HG03108 (cell line): ENCODE data around the gene NSL1.
A peak's percentile ranks its signal among the peaks of the same experiment; 100 is the strongest.

Source experiments
- ATAC-seq: cut with Tn5 transposase; IDR thresholded peaks from one replicate; pipeline ENCODE4 v1.9.1; 2021; ENCODE audit warnings: moderate library complexity; ENCODE audit not compliant: unreplicated experiment

Gene NSL1, protein sequence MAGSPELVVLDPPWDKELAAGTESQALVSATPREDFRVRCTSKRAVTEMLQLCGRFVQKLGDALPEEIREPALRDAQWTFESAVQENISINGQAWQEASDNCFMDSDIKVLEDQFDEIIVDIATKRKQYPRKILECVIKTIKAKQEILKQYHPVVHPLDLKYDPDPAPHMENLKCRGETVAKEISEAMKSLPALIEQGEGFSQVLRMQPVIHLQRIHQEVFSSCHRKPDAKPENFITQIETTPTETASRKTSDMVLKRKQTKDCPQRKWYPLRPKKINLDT

DNA sequence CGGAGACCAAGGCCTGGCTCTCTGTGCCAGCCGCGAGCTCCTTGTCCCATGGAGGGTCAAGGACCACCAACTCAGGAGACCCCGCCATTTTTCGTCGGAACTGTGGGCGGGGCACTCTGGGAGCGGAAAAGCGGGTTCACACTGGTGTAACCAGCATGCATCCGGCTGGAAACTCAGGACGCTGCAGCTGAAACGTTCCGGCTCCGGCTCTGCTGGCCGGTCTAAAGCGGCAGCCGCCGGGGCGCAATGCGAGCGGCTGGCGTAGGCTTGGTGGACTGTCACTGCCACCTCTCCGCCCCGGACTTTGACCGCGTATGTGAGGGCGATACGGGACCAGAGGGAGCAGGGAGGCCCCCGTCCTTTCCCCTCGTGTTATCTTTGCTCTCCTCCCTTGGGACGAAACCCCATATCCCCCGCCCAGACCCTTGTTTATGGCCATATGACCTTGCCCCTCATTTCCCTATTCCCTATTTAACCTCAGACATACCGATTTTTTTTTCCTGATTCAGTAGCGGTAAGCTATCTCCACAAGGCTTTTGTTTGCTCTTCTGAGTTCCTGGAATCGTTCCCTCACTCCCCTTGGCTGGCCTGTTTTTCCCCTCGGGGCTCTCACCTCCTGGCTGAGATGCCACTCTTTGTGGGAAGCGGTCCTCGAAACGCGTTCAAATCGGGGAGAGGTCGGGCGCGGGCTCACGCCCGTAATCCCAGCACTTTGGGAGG is at the start of gene NSL1, which contains the start of gene TATDN3:
TSS of gene NSL1 (minus strand) at position 102 of the 720 bp plus-strand sequence. CDS start at position 88, 14 bp downstream.
TSS of gene TATDN3 (plus strand) at position 219 of the 720 bp plus-strand sequence. CDS start at position 247, 28 bp downstream.
- ATAC-seq = peak; percentile 63

DNA sequence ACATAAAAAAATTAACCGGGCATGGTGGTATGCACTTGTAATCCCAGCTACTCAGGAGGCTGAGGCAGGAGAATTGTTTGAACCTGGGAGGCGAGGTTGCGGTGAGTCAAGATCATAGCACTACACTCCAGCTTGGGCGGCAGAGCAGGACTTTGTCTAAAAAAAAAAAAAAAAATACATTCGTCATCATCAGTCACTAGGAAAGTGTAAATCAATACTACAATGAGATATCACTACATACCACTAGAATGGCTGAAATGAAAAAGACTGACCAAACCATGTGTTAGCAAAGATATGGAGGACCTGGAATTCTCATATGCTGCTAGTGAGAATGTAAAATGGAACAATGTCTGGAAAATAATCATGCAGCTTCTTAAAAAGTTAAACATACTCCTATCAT is 46.6 kb upstream of the NSL1 start:
- no peak for ATAC-seq

DNA sequence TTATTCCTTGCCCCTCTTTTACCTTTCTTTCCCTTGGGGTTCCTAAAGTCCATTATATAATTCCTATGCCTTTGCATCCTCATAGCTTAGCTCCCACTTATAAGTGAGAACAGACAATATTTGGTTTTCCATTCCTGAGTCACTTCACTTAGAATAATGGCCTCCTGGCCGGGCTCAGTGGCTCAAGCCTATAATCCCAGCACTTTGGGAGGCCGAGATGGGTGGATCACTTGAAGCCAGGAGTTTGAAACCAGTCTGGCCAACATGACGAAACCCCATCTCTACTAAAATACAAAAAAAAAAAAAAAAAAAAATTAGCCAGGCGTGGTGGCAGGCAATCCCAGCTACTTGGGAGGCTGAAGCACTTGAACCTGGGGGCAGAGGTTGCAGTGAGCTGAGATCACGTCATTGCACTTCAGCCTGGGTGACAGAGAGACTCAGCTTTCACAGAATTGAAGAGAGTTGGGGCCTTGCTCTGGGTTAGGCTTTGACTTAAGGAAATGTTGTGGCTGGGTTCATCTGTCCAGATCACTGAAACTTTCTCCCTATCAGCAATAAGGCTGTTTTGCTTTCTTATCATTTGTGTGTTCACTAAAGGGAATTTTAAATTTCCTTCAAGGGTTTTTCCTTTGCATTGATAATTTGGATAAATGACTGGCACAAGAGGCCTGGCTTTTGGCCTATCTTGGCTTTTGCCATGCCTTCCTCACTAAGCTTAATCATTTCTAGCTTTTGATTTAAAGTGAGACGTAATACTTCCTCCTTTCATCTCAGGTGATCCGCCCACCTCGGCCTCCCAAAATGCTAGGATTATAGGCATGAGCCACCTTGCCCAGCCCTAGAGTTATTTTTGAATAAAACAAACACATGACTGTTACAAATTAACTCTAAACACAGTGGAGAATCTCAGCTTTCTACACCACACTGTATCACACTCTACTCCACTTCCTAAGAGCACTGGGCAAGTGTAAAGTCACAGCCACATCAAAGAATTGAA is 41.9 kb upstream of the NSL1 start:
- ATAC-seq = peak; percentile 88

DNA sequence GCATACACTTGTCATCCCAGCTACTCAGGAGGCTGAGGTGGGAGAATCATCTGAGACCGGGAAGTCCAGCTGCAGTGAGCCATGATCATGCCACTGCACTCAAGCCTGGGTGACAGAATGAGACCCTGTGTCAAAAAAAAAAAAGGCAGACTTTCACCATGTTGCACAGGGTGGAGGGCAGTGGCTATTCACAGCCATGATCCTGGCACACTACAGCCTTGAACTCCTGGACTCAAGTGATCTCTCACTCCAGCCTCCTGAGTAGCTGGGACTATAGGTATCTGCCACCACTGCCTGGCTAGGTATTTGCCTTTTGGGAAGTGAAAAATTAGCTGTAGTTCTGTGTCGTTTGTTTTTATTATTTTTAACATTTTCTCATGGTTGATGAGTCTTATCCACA is 36.8 kb upstream of the NSL1 start:
- no peak for ATAC-seq

DNA sequence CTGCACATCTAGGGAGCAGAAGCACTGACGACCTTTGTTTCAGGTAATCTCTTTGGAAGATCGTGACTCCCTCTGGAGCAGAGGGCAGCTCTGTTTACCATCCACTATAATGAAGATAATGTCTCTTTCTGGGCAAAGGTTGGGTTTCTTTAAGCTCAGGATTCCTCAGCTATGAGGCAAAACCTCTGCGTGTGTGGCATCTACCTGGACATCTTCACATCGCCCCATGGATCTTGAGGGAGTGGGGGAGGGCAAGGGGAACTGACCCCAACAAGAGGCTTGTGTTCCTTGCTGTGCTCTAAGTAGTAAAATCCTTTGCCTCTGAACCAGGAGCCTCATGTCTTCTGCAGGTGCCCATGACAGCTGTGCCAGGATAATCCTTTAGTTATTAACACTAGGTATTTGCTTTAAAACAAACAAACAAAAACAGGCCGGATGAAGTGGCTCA is 36.3 kb upstream of the NSL1 start:
- ATAC-seq = no peak

DNA sequence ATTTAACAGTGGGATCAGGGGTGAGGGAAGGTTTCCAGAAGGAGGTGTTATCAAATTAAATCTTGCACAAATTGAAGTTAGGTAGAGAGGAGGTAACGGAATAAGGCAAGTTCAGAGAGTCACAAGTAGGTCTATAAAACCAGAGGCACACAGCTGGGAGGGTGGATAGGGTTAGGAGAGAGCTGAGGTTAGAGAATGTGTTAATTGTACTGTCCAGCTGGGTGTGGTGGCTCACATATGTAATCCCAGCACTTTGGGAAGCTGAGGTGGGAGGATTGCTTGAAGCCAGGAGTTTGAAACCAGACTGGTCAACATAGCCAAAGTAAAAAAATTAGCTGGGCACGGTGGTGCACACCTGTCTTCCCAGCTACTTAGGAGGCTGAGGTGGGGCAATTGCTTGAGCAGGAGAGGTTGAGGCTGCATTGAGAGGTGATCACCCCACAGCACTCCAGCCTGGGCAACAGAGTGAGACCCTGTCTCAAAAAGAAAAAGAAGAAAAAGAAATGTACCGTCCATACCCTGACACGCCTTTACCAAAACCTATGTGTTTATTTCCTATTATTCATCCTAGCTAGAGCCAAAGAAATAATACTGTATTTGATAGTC is 35.7 kb upstream of the NSL1 start:
- no peak for ATAC-seq

DNA sequence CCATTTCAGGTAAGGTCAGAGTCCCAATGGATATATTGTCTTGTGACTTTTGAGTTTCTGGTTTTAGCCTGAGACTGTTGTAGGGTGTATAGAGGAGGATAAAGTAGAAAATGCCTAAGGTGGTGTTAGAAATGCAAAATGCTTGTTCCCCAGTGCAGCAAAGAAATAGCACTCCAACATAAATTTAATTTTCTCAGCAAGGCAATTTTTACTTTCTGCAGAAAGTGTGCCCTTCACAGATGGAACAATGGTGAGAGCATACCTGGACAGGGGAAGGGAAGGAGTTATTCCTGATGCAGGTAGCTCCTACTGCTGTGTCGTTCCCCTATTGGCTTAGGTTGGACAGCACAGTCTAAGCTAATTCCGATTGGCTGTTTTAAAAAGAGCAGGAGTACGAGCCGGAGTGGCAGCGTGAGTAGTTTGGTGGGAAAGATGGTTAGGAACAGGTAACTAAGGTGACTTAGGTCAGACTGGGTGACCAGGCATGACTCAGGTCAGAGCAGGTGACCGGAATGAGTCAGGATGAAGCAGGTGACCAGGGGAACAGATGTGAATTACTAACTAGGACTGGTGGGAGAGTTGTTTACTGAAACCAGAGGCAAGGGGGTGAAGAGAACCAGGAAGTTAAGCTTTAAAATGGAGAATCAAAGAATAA is 34.3 kb upstream of the NSL1 start:
- no peak for ATAC-seq

DNA sequence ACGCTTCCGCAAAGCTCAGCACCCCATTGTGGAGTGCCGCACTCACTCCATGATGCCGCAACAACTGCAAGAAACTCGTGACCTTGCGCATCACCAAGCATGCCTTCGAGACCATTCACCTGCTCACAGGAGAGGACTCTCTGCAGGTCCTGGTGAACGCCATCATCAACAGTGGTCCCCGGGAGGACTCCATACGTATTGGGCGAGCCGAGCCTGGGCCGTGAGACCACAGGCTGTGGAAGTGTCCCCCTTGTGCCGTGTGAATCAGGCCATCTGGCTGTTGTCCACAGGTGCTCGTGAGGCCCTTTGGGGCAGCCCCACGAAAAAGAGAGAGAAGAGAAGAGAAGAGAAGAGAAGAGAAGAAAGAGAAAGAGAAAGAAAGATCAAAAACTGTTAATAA is 32.6 kb upstream of the NSL1 start:
- no peak for ATAC-seq

DNA sequence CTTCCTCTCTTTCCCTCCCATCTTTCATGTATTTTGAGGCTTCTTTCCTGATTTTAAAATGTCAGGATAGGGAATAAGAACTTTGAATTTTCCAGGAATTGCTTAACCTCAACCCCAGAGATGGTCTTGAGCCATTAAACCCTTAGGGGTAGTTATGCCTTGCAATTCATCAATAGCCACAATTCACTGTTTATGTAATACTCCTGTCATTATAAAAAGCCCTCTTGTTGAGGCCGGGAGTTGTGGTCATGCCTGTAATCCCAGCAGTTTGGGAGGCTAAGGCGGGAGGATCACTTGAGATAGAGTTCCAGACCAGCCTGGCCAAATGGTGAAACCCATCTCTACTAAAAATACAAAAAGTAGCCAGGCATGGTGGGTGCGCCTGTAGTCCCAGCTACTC is 31.4 kb upstream of the NSL1 start:
- no peak for ATAC-seq

DNA sequence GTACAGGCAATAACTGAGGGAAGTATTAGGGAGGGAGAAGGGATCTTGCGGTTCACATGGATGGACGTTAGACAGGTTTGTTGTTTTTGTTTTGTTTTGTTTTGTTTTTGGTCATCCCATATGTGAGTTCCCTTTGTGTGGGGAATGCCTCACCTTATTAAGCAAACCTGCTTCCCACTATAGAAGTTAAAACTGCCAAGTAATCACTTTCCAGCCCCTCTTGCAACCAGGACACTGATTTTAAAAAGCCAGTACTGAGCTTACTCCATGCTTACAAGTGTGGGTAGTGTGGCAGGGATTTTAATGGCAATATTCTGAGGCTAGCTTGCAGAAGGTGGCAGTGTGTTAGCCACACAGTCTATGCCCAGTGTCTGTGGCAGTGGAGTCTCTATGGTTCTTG is 29.4 kb upstream of the NSL1 start:
- no peak for ATAC-seq

DNA sequence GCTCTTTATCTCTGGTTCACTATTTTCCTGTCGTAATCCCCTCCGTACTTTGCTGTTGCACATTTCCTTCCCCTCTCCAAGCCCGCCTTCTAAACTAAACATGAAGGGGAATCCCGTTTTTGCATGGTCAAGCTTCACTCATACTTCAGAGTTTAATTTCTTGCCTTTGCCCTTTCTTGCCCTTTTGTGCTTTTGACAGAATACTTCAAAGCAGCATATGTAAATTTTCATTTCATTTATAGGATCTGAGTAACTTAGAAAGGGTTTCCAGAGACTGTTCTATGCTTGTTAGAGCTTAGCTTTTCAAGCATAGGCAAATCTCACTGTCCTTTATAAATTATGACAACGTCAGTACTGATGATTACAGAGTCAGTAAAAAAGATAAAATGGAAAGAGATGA is 28.1 kb upstream of the NSL1 start:
- ATAC-seq = peak; percentile 61

DNA sequence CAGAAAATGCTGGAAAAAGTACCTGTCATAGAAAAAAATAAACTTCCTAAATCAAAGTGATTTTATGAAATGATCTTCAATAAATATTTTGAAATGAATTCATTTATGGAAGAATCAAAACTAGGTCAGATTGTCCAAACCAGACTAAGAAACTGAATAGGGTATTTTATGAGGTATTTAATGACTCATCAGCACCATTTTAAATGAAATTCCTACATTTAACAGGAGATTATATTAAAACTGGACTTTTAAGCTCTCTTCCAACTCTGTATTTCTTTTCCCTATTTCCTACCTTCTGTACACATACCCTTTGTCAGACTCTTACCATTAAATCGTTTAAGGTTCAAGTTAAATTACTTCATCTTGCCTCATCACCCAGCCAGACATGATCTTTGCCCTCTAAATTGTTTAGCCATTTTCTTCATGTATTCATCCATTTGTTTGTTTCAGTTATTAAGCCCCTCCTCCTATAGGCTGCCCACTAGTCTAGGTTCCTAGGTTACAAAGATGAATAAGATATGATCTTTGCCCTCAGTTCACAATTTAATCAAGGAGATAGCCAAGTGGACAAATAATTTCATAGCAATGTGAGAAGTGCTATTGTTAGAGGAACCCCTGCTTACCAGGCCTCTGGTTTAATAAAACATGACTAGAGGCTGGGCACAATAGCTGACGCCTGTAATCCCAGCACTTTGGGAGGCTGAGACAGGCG is 25.1 kb upstream of the NSL1 start:
- ATAC-seq = no peak

DNA sequence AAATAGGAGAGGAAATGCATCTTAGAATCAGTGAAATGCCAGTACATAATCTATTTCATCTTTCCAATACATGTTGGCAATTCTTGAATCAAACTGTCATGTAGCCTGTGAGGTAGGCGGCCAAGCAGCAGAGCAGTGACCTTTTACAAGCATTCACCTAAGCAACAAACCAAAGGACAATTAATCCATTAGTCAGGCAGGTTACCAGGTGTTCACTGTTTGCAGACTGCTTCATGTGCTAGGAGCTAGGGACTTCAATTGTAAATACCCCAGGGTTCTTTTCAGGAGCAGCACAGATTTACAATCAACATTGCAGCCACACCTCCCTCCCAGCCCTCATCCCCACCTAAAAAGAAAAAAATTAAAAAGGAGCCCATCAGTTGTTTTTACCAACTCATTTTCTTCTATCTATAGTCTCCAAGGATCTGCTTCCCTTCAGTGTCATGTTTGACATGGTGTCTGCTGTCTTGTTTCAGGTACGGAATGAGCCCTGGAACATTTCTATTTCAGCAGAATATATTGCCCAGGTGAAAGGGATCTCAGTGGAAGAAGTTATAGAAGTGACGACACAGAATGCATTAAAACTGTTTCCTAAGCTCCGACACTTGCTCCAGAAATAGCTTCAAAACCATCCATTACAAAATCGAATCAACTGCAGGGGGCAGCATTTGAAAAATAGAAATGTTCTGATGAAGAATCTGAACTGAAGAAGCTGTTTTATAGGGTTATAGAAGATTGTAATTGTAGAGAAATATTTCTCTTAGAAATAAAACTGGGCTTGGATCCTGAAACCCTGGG is 23.2 kb upstream of the NSL1 start:
- ATAC-seq = no peak

DNA sequence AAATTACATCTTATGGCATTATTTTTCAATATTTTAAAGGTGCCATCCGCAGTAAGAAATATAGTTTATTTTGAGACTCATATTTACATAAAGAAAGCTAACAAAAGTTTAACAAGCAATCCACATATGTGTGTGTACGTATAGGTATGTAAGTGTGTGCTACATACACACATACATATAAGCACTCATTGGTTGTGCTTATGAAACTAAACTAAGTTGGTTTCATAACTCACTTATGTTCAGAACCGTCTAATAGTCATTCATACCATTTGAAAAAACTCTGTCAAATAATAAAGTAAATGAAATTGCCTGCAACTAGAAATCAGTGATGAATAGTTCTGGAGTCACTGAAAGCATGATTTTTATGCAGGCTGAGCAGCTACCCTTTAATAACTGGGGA is 14.2 kb upstream of the NSL1 start:
- ATAC-seq = no peak

DNA sequence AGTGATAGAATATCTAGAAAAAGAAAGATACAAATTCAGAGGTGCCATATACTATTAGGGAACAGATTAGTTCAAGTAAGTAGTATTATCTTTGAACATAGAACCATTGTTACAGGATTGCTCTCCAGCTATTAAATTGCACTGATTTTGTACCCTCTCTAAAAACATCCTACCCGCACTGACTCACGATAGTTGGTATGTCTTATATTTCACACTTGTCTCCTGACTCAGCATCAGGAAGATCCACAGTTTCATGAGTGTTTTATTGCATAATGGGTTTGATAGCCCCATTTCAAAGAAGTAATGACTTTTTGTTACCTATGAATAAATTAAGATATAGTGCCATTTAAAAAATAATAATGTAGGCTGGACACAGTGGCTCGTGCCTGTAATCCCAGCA is 6.1 kb upstream of the NSL1 start:
- no peak for ATAC-seq

DNA sequence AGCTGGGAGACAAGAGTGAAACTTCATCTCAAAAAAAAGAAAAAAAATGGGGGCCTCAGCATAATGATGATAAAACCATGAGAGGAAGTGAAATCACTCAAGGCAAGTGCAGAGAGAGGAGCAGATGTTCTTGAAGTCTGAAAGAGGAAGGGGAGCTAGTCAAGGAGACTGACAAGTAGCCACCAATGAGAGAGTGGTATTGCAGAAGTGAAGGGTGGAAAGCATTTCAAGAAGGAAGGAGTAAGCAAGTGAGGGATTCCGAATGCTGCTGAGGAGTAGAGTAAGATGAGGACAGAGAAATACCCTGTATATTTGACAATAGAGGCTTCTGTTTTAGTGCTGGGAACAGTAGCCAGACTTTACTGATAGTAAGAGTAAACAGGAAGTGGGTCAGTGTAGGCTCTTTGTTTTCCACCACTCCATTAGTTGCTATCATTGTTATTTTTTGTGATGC is 3.0 kb upstream of the NSL1 start:
- ATAC-seq = peak; percentile 65

DNA sequence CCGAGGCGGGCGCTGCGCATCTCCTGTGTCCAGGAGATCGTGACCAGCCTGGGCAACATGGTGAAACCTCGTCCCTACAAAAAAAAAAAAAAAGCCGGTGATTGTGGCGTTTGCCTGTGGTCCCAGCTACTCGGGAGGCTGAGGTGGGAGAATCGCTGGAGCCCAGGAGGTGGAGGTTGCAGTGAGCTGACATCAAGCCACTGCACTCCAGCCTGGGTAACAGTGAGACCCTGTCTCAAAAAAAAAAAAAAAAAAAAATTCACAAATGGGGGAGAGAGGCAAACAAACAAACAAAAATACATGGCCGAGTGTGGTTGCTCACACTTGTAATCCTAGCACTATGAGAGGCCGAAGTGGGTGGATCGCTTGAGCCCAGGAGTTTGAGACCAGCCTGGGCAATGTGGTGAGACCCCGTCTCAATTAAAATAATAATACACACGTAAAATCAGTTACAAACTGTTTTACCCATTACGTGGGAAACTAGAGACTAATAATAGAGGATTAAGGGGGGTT is 875 bp upstream of the NSL1 start:
- no peak for ATAC-seq

DNA sequence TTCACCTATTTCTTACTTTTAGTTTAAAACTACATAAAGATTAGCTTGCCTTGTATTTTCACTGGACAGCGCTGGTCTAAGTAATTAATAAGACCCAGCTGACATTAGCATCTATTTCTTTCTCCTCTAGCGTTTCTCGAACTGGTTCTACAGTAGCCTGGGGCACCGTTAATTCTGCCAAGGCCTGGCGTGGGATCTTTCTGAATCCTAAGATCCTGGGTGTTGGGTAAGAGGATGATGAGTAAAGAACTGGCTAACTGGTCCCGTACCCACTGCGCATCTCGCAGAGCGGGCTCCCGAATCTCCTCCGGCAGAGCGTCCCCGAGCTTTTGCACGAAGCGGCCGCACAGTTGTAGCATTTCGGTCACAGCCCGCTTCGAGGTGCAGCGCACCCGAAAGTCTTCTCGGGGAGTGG is 309 bp downstream of the NSL1 start:
- ATAC-seq = peak; percentile 24

DNA sequence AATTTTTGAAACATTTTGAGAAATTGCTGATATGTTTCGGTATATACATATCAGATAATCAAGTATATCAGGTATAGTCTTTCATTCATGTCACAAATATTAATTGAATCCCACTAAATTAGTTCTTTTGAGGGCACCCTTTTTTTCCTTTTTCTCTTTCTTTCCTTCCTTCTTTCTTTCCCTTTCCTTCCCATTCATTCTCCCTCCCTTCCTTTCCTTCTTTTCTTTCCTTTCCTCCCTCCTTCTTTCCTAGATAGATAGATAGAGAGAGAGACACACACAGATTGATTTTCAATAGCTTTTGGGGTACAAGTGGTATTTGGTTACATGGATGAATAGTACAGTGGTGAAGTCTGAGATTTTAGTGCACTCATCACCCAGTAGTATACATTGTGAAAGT is 5.7 kb downstream of the NSL1 start:
- no peak for ATAC-seq
